ENCODE data around the gene ATP5PO.

DNA sequence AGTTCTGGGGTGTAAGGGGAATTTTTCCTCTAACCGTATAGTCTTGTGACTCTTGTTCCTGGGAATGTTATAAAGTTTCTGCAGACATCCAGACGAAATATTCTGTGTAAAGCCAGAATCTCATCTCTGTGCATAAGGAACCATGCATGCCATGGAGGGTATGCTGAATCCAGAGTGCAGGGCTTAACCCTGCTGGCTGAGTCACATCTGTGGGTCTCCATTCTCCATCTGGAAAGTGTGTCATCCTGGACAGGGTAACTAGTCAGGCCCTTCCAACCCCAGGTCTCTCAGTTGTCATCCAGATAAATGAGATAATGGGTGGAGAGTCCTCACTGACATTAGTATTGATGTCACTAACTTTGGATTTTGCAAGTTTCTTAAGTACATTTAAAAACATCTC lies 48.8 kb downstream of the ATP5PO start:
- TF ChIP-seq, protein P1, sequence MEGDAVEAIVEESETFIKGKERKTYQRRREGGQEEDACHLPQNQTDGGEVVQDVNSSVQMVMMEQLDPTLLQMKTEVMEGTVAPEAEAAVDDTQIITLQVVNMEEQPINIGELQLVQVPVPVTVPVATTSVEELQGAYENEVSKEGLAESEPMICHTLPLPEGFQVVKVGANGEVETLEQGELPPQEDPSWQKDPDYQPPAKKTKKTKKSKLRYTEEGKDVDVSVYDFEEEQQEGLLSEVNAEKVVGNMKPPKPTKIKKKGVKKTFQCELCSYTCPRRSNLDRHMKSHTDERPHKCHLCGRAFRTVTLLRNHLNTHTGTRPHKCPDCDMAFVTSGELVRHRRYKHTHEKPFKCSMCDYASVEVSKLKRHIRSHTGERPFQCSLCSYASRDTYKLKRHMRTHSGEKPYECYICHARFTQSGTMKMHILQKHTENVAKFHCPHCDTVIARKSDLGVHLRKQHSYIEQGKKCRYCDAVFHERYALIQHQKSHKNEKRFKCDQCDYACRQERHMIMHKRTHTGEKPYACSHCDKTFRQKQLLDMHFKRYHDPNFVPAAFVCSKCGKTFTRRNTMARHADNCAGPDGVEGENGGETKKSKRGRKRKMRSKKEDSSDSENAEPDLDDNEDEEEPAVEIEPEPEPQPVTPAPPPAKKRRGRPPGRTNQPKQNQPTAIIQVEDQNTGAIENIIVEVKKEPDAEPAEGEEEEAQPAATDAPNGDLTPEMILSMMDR (IDR thresholded peaks at IDR 0.05), result no peak
- no peak for TF ChIP-seq POLR2A (IDR thresholded peaks at IDR 0.05)
